MM.1S (cell line): ENCODE data around the gene UNC93A.

Experiments
- DNase-seq: peaks from one replicate; pipeline ENCODE4 v3.0.0-alpha.2; 2015
- H2AFZ ChIP-seq: fragments of 300-600 bp; sonication (generic); 2 replicates; pipeline ENCODE4 v1.6.0; 2016; ENCODE audit warnings: antibody characterized with exemption, low read length
- H3F3A ChIP-seq: fragments of 300-600 bp; sonication (generic); 2 replicates; pipeline ENCODE4 v1.6.1; 2016; ENCODE audit warnings: mild to moderate bottlenecking, antibody characterized with exemption, low read length, moderate library complexity, mixed read lengths; ENCODE audit not compliant: insufficient read depth
- H3K27ac ChIP-seq: fragments of 300-600 bp; sonication (generic); 2 replicates; pipeline ENCODE4 v1.5.1; 2016; ENCODE audit warnings: mild to moderate bottlenecking, low read length
- H3K27me3 ChIP-seq: fragments of 300-600 bp; sonication (generic); replicated peaks from 2 replicates; pipeline ENCODE4 v1.6.0; 2016; ENCODE audit warnings: low read length; ENCODE audit not compliant: insufficient read depth
- H3K36me3 ChIP-seq: fragments of 300-600 bp; sonication (generic); replicated peaks from 2 replicates; pipeline ENCODE4 v1.6.1; 2016; ENCODE audit warnings: mild to moderate bottlenecking, low read length, mixed read lengths; ENCODE audit not compliant: insufficient read depth
- H3K4me1 ChIP-seq: fragments of 300-600 bp; sonication (generic); 2 replicates; pipeline ENCODE4 v1.6.1; 2016; ENCODE audit warnings: low read length, mixed read lengths
- H3K4me2 ChIP-seq: fragments of 300-600 bp; sonication (generic); 2 replicates; pipeline ENCODE4 v1.6.0; 2016; ENCODE audit warnings: low read depth, low read length
- H3K4me3 ChIP-seq: fragments of 300-600 bp; sonication (generic); 2 replicates; pipeline ENCODE4 v1.5.1; 2016; ENCODE audit warnings: low read length, mixed read lengths
- H3K79me2 ChIP-seq: fragments of 300-600 bp; sonication (generic); 2 replicates; pipeline ENCODE4 v1.6.1; 2016; ENCODE audit warnings: mixed run types, low read length, mixed read lengths
- H3K9ac ChIP-seq: fragments of 300-600 bp; sonication (generic); 2 replicates; pipeline ENCODE4 v1.6.1; 2016; ENCODE audit warnings: low read length, mixed read lengths
- H3K9me2 ChIP-seq: fragments of 300-600 bp; sonication (generic); replicated peaks from 2 replicates; pipeline ENCODE4 v1.6.1; 2016; ENCODE audit warnings: mild to moderate bottlenecking, low read length, mixed read lengths; ENCODE audit not compliant: insufficient read depth
- H3K9me3 ChIP-seq: fragments of 300-600 bp; sonication (generic); replicated peaks from 2 replicates; pipeline ENCODE4 v1.6.1; 2016; ENCODE audit warnings: mild to moderate bottlenecking, low read length, mixed read lengths; ENCODE audit not compliant: insufficient read depth
- H4K20me1 ChIP-seq: fragments of 300-600 bp; sonication (generic); 2 replicates; pipeline ENCODE4 v1.6.1; 2016; ENCODE audit warnings: mild to moderate bottlenecking, low read length, moderate library complexity, mixed read lengths; ENCODE audit not compliant: insufficient read depth
- CTCF ChIP-seq: fragments of 300-600 bp; sonication (generic); IDR thresholded peaks from 2 replicates; pipeline ENCODE4 v1.5.1; 2016; ENCODE audit warnings: antibody characterized with exemption, low read length, mixed read lengths
- EZH2 ChIP-seq: fragments of 300-600 bp; sonication (generic); optimal IDR thresholded peaks from 2 replicates; pipeline ENCODE3; 2017; ENCODE audit warnings: low read depth, mild to moderate bottlenecking, antibody characterized with exemption, low read length, mixed read lengths
- EZH2phosphoT487 ChIP-seq: fragments of 300-600 bp; sonication (generic); IDR thresholded peaks from 2 replicates; pipeline ENCODE4 v1.6.1; 2018; ENCODE audit warnings: antibody characterized with exemption, low read length

Gene UNC93A

GRCh38 chr6:167293590-167294091, 2.5 kb downstream of the UNC93A start:
- Histone ChIP-seq H3K9me2 (no peaks in the 10 kb centered on the region), H4K20me1 (no peaks in the 10 kb centered on the region), H3K36me3 (no peaks in the 10 kb centered on the region), H3K9me3 (no peaks in the 10 kb centered on the region), H3K79me2 (no peaks in the 10 kb centered on the region), H3K9ac (no peak overlapping the region), H3F3A (no peaks in the 10 kb centered on the region), H3K27ac (no peak overlapping the region), H2AFZ (no peak overlapping the region), H3K4me1 (no peaks in the 10 kb centered on the region), H3K4me3 (no peak overlapping the region), H3K27me3 (no peaks in the 10 kb centered on the region), H3K4me2 (no peak overlapping the region)
- no peak for TF ChIP-seq EZH2phosphoT487
- no peak for TF ChIP-seq CTCF
- no peak for TF ChIP-seq EZH2
- no peak for DNase-seq

GRCh38 chr6:167294241-167294640, 3.1 kb downstream of the UNC93A start:
- DNase-seq: no peak
- Histone ChIP-seq H2AFZ (no peak overlapping the region), H3K9me3 (no peaks in the 10 kb centered on the region), H3K4me2 (no peak overlapping the region), H3K27me3 (no peaks in the 10 kb centered on the region), H4K20me1 (no peaks in the 10 kb centered on the region), H3K4me1 (no peaks in the 10 kb centered on the region), H3K4me3 (no peak overlapping the region), H3K36me3 (no peaks in the 10 kb centered on the region), H3K9ac (no peak overlapping the region), H3K27ac (no peak overlapping the region), H3F3A (no peaks in the 10 kb centered on the region), H3K9me2 (no peaks in the 10 kb centered on the region), H3K79me2 (no peaks in the 10 kb centered on the region)
- TF ChIP-seq EZH2phosphoT487 (no peak), CTCF (no peak), EZH2 (no peak)

GRCh38 chr6:167294651-167295494, 3.8 kb downstream of the UNC93A start:
- no peaks in the 10 kb centered on the region for H3F3A ChIP-seq
- TF ChIP-seq CTCF (no peak), EZH2phosphoT487 (no peak), EZH2 (no peak)
- no peak overlapping the region for H2AFZ ChIP-seq
- H3K9me2 ChIP-seq: no peaks in the 10 kb centered on the region
- H3K9me3 ChIP-seq: no peaks in the 10 kb centered on the region
- H3K4me2 ChIP-seq: no peak overlapping the region
- H3K4me3 ChIP-seq: no peak overlapping the region
- no peaks in the 10 kb centered on the region for H4K20me1 ChIP-seq
- no peaks in the 10 kb centered on the region for H3K27me3 ChIP-seq
- no peak for DNase-seq
- no peaks in the 10 kb centered on the region for H3K4me1 ChIP-seq
- H3K36me3 ChIP-seq: no peaks in the 10 kb centered on the region
- H3K9ac ChIP-seq: no peak overlapping the region
- no peak overlapping the region for H3K27ac ChIP-seq
- H3K79me2 ChIP-seq: no peaks in the 10 kb centered on the region
